Measurements from ENCODE around the gene ZNF436.

ZNF436 gene

GRCh38 chr1:23368562-23369334 lies 888 bp downstream of the ZNF436 start:
- FAIRE-seq: no peak
- TF ChIP-seq TAF1 (IDR thresholded peaks at IDR 0.05; ENCODE audit: low read depth, low read length): no peak
- no peak for TF ChIP-seq PAX5 (IDR thresholded peaks at IDR 0.05; ENCODE audit: insufficient read depth, low read length, severe bottlenecking)
- TF ChIP-seq POU2F2 (IDR thresholded peaks at IDR 0.05; ENCODE audit: low read depth, low read length): no peak
- TF ChIP-seq SPI1 (IDR thresholded peaks at IDR 0.05; ENCODE audit: low read depth, low read length): no peak
- TF ChIP-seq POLR2A (IDR thresholded peaks at IDR 0.05; ENCODE audit: low read depth, low read length): no peak
- TF ChIP-seq POLR2AphosphoS5 (IDR thresholded peaks at IDR 0.05; ENCODE audit: low read depth, low read length): no peak
- DNase-seq (ENCODE audit: insufficient read length, low spot score): peak; percentile 82

DNA sequence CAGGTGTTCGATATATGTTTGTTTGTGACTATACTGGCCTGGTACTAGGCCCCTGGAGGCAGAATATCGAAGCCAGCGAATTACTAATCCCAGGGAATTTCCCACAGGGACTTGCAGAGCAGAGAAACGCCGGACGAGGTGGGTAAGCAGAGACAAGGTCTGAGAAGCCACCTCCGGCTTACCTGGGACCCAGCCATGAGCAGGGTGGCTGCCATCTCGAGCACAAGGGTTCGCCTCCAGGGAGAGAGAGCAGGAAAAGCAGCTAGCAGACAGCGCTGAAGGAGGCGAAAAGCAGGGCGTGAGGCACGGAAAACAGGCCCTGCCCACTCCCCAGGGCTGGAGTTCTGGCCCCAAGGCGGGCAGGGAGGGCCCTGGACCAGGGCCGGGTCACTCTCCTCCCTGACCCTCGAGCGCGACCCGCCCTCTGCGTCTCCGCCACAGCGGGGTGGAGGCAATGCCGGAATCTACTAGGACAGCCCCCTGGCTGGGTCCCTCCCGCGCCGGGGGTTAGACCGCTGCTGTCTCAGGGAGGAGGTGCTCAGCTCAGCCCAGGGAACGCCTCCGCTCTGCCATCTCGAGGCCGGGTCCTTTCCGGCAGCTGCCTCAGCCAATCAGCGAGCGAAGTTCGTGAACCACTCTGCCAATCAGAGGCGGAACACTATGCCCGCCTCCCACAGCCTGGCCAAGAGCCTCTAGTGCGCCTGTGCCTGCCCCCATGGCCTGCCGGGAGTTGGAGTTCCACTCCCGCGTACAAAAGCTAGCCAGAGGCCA lies 1.7 kb downstream of the ZNF436 start:
- TF ChIP-seq SPI1 (IDR thresholded peaks at IDR 0.05; ENCODE audit: low read depth, low read length) (no peak), POLR2AphosphoS5 (IDR thresholded peaks at IDR 0.05; ENCODE audit: low read depth, low read length) (peak; percentile 58; the same call in 1 of the 2 replicates), PAX5 (IDR thresholded peaks at IDR 0.05; ENCODE audit: insufficient read depth, low read length, severe bottlenecking) (no peak), POU2F2 (IDR thresholded peaks at IDR 0.05; ENCODE audit: low read depth, low read length) (0 out of 2 replicates have a peak, but pooled peaks have one; percentile 9), TAF1 (IDR thresholded peaks at IDR 0.05; ENCODE audit: low read depth, low read length) (no peak), POLR2A (IDR thresholded peaks at IDR 0.05; ENCODE audit: low read depth, low read length) (peak; percentile 46; the same call in 1 of the 2 replicates)
- DNase-seq (ENCODE audit: insufficient read length, low spot score) (peak; percentile 98), FAIRE-seq (peak; percentile 97)

- no peak for TF ChIP-seq PAX5 (IDR thresholded peaks at IDR 0.05; ENCODE audit: insufficient read depth, low read length, severe bottlenecking)
- no peak for TF ChIP-seq TAF1 (IDR thresholded peaks at IDR 0.05; ENCODE audit: low read depth, low read length)
- no peak for TF ChIP-seq SPI1 (IDR thresholded peaks at IDR 0.05; ENCODE audit: low read depth, low read length)
- no peak for TF ChIP-seq POU2F2 (IDR thresholded peaks at IDR 0.05; ENCODE audit: low read depth, low read length)
- TF ChIP-seq POLR2AphosphoS5 (IDR thresholded peaks at IDR 0.05; ENCODE audit: low read depth, low read length): no peak
- TF ChIP-seq POLR2A (IDR thresholded peaks at IDR 0.05; ENCODE audit: low read depth, low read length): no peak
- FAIRE-seq: peak; percentile 47
- DNase-seq (ENCODE audit: insufficient read length, low spot score): no peak
Observed at GRCh38 chr1:23367451-23367790, 2.2 kb downstream of the ZNF436 start.

DNA sequence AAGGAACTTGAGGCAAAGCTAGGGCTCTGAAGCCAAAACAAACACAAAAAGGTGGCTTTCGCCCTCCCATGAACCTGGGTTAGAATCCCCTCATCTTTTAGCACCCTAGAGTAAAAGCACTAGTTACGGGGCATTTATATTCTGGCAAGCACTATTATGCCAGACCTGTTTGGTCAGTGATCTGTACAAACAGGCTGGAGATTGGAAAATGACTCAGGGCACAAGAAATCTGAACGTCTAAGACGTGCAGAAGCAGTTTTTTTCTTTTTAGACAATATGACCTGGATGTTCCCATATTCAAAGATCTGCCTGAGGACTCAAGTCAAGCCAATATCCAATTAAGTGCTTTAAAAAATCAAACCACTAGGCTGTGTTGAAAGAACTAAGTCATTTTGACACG lies 3.0 kb downstream of the ZNF436 start:
- TF ChIP-seq POU2F2 (IDR thresholded peaks at IDR 0.05; ENCODE audit: low read depth, low read length) (no peak), POLR2A (IDR thresholded peaks at IDR 0.05; ENCODE audit: low read depth, low read length) (no peak), TAF1 (IDR thresholded peaks at IDR 0.05; ENCODE audit: low read depth, low read length) (no peak), PAX5 (IDR thresholded peaks at IDR 0.05; ENCODE audit: insufficient read depth, low read length, severe bottlenecking) (no peak), SPI1 (IDR thresholded peaks at IDR 0.05; ENCODE audit: low read depth, low read length) (no peak), POLR2AphosphoS5 (IDR thresholded peaks at IDR 0.05; ENCODE audit: low read depth, low read length) (no peak)
- no peak for FAIRE-seq

DNA sequence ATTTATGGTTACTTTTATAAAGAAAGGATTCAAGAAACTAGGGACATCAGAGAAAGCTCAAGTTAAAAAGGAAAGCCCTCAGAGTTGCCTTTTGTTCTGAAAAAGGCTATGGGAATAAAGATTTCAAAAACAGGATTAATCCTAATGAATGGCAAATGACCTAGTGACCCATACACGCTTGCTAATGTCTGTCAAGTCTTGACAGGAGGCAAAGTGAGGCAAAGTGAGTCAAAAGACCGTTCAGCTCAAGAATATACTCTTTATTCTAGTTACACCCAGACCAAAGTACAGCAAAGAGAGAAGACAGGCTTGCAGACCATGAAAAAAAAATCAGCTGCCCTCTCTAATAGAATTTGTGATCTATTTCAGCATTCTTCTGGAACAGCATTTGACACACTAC lies 3.5 kb downstream of the ZNF436 start:
- no peak for TF ChIP-seq POLR2AphosphoS5 (IDR thresholded peaks at IDR 0.05; ENCODE audit: low read depth, low read length)
- no peak for TF ChIP-seq POLR2A (IDR thresholded peaks at IDR 0.05; ENCODE audit: low read depth, low read length)
- FAIRE-seq: no peak
- no peak for DNase-seq (ENCODE audit: insufficient read length, low spot score)

More for the DNA sequence above, 3.0 kb downstream of the ZNF436 start:
- DNase-seq (ENCODE audit: insufficient read length, low spot score): no peak

DNA sequence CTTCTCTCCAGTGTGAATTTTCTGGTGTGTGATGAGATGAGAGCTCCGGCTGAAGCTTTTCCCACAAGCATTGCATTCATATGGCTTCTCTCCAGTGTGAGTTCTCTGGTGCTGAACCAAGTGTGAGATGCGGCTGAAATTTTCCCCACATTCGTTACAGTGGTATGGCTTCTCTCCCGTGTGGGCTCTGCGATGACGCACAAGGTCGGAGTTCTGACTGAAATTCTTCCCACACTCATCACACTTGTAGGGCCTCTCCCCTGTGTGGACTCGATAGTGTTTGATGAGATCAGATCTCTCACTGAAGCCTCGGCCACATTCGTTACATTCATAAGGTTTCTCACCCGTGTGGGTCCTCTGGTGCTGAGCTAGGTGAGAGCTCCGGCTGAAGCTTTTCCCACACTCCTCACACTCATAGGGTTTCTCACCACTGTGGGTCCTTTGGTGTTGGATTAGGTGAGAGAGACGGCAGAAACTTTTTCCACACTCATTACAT lies 7.4 kb downstream of the ZNF436 start:
- TF ChIP-seq POLR2A (IDR thresholded peaks at IDR 0.05; ENCODE audit: low read depth, low read length) (no peak), PAX5 (IDR thresholded peaks at IDR 0.05; ENCODE audit: insufficient read depth, low read length, severe bottlenecking) (no peak), POLR2AphosphoS5 (IDR thresholded peaks at IDR 0.05; ENCODE audit: low read depth, low read length) (no peak), SPI1 (IDR thresholded peaks at IDR 0.05; ENCODE audit: low read depth, low read length) (no peak), TAF1 (IDR thresholded peaks at IDR 0.05; ENCODE audit: low read depth, low read length) (no peak), POU2F2 (IDR thresholded peaks at IDR 0.05; ENCODE audit: low read depth, low read length) (no peak)

GRCh38 chr1:23358310-23358875 lies 11.2 kb downstream of the ZNF436 start:
- DNase-seq (ENCODE audit: insufficient read length, low spot score) (no peak), FAIRE-seq (no peak)
- TF ChIP-seq PAX5 (IDR thresholded peaks at IDR 0.05; ENCODE audit: insufficient read depth, low read length, severe bottlenecking) (no peak), POU2F2 (IDR thresholded peaks at IDR 0.05; ENCODE audit: low read depth, low read length) (no peak), SPI1 (IDR thresholded peaks at IDR 0.05; ENCODE audit: low read depth, low read length) (no peak), POLR2AphosphoS5 (IDR thresholded peaks at IDR 0.05; ENCODE audit: low read depth, low read length) (no peak), POLR2A (IDR thresholded peaks at IDR 0.05; ENCODE audit: low read depth, low read length) (no peak), TAF1 (IDR thresholded peaks at IDR 0.05; ENCODE audit: low read depth, low read length) (no peak)

More for the DNA sequence above, 7.4 kb downstream of the ZNF436 start:
- DNase-seq (ENCODE audit: insufficient read length, low spot score) (no peak), FAIRE-seq (no peak)

DNA sequence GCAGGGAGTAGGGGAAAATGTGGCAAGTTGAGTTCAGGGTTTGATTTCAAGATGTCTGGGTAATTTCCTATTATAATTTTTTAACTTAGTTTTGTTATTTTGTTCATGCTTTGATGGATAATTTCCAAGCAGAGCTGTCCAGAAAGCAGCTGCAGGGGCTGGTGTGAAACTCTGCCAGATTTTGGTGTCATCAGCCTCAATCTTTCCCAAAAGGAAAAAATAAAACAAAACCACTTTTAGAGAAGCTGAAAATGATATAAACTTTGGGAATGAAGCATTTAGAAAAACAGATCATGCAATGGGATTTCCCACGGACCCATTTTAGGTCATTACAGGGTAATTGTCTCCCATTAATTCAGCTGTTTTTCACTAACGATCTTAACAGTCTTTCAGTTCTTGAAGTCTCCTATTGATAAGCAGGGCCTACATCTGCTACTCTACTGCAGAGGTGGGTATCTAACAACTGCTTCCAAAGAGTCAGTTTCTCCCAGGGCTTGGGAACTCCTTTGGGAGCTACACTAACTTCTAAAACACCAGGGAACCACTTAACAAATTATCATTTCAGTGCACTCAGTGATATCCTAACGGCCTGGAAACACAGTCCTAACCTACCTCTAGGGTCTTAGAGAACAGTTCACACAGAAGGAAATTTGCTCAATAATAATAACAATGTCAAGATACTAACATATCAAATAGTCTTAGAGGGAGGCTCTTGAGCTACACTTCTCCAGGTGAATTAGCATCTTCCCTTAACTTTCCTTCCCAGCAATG lies 12.3 kb downstream of the ZNF436 start:
- TF ChIP-seq POLR2AphosphoS5 (IDR thresholded peaks at IDR 0.05; ENCODE audit: low read depth, low read length): no peak
- no peak for DNase-seq (ENCODE audit: insufficient read length, low spot score)
- FAIRE-seq: no peak

Data from GM12891 (cell line).